Endodermal cell (in vitro differentiated cells): Measurements from ENCODE around the gene MEOX2. TPM values are rescaled to one million over a fixed set of nuclear protein-coding genes. Genes with fewer than 3 reads are reported as not detected.

ENCODE experiments used
- DNase-seq: peaks from one replicate; pipeline ENCODE4 v3.0.0-alpha.2; 2017
- H3K27ac ChIP-seq: 2 replicates; pipeline ENCODE4 v1.5.1; 2013; ENCODE audit warnings: mild to moderate bottlenecking, low read depth, low read length, moderate library complexity
- H3K27me3 ChIP-seq: 2 replicates; pipeline ENCODE4 v1.6.1; 2013; ENCODE audit warnings: mild to moderate bottlenecking, low read length, moderate library complexity; ENCODE audit not compliant: insufficient read depth, control insufficient read depth, poor library complexity, severe bottlenecking
- H3K36me3 ChIP-seq: 2 replicates; pipeline ENCODE4 v1.7.0; 2013; ENCODE audit warnings: mild to moderate bottlenecking, low read length, moderate library complexity; ENCODE audit not compliant: control insufficient read depth, insufficient read depth
- H3K4me1 ChIP-seq: one replicate; pipeline ENCODE4 v1.7.0; 2013; ENCODE audit warnings: low read length; ENCODE audit not compliant: control insufficient read depth, insufficient read depth
- H3K4me3 ChIP-seq: 2 replicates; pipeline ENCODE4 v1.5.1; 2013; ENCODE audit warnings: mild to moderate bottlenecking, low read length, moderate library complexity
- H3K9ac ChIP-seq: 2 replicates; pipeline ENCODE4 v1.6.1; 2013; ENCODE audit warnings: mild to moderate bottlenecking, low read length, moderate library complexity; ENCODE audit not compliant: poor library complexity, severe bottlenecking; ENCODE audit errors: extremely low read depth
- H3K9me3 ChIP-seq: 2 replicates; pipeline ENCODE4 v1.6.1; 2013; ENCODE audit warnings: mild to moderate bottlenecking, low read length, moderate library complexity; ENCODE audit not compliant: control insufficient read depth
- H3K27ac Mint-ChIP-seq: 2 replicates; pipeline ENCODE4 v1.8.0; 2020; ENCODE audit warnings: mixed read lengths
- H3K27me3 Mint-ChIP-seq: 2 replicates; pipeline ENCODE4 v1.8.0; 2021; ENCODE audit warnings: mild to moderate bottlenecking, mixed read lengths; ENCODE audit not compliant: insufficient read depth
- H3K36me3 Mint-ChIP-seq: 2 replicates; pipeline ENCODE4 v1.8.0; 2020; ENCODE audit warnings: low read depth, mixed read lengths
- H3K4me1 Mint-ChIP-seq: 2 replicates; pipeline ENCODE4 v1.8.0; 2020; ENCODE audit warnings: mixed read lengths
- H3K4me3 Mint-ChIP-seq: 2 replicates; pipeline ENCODE4 v1.8.0; 2020; ENCODE audit warnings: mild to moderate bottlenecking, moderate library complexity, mixed read lengths
- H3K9me3 Mint-ChIP-seq: 2 replicates; pipeline ENCODE4 v1.8.0; 2020; ENCODE audit warnings: mild to moderate bottlenecking, mixed read lengths
- CTCF ChIP-seq: fragments of 200-600 bp; sonication (generic); conservative IDR thresholded peaks from 2 replicates; pipeline ENCODE4 v1.5.0; 2021; ENCODE audit warnings: antibody characterized with exemption, mild to moderate bottlenecking
- WGBS, 2 experiments: methylation state at CpG; one replicate each; pipeline versions ENCODE4 v1.1.5 to v1.1.7; 2013; ENCODE audit warnings: missing lambda C conversion rate in 2 of 2, mixed read lengths in 1 of 2; ENCODE audit not compliant: insufficient coverage in 1 of 2, insufficient read length in 1 of 2; 5-methylcytosine and 5-hydroxymethylcytosine counted together
- total RNA-seq, 2 donors: library from RNA; stranded (reverse); fragmentation: NEBNext Ultra II Directional in 1 of 2; extraction: Animal tissue kit (Norgen Biotek cat#: 25700) in 1 of 2; gene quantifications; 2 replicates in 1 of 2; 3 replicates in 1 of 2; pipeline ENCODE4 v1.2.1, GENCODE V29; 2021

Gene MEOX2
- total RNA-seq, 2 donors from 2014 or later = not detected

DNA sequence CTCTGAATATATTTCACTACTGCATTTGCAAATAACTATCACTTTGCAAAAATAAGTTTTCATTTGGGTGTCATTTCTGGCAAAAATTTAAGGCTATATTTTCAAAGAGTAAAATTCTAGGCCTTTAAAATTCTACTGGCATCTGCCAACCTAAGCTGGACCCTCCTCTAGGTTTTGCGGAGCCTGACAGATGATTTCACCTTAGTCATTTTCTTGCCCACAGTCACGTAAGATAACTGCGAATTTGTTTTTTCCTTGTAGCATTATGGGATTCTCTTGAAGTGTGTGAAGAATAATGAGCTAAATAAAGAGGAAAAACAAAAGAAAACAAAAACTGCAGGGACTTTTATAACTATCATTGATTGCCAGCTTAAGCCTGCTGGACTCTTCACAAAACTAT is 7.8 kb downstream of the MEOX2 start:
- H3K27me3 ChIP-seq = peaks cover 17% of the 10 kb centered on the region
- Mint-ChIP-seq H3K36me3 (no peaks in the 10 kb centered on the region), H3K4me1 (no peaks in the 10 kb centered on the region), H3K27me3 (peaks cover 17% of the 10 kb centered on the region), H3K27ac (no peak overlapping the region), H3K4me3 (no peak overlapping the region), H3K9me3 (no peaks in the 10 kb centered on the region)
- no peaks in the 10 kb centered on the region for H3K4me1 ChIP-seq
- no peak overlapping the region for H3K9ac ChIP-seq
- no peak overlapping the region for H3K4me3 ChIP-seq
- no peak for DNase-seq
- no peaks in the 10 kb centered on the region for H3K36me3 ChIP-seq
- H3K27ac ChIP-seq = no peak overlapping the region
- no peak for TF ChIP-seq CTCF
- WGBS, 2 experiments = 94 to 97% methylated on average over 3 of the region's 3 CpGs
- H3K9me3 ChIP-seq = no peaks in the 10 kb centered on the region

- no peak overlapping the region for H3K27ac Mint-ChIP-seq
- no peaks in the 10 kb centered on the region for H3K4me1 ChIP-seq
- no peak for DNase-seq
- H3K36me3 ChIP-seq = no peaks in the 10 kb centered on the region
- no peak overlapping the region for H3K27ac ChIP-seq
- no peak overlapping the region for H3K4me3 Mint-ChIP-seq
- H3K9ac ChIP-seq = no peak overlapping the region
- H3K27me3 ChIP-seq = no peaks in the 10 kb centered on the region
- peaks cover 1% of the 10 kb centered on the region for H3K27me3 Mint-ChIP-seq
- no peaks in the 10 kb centered on the region for H3K36me3 Mint-ChIP-seq
- H3K4me3 ChIP-seq = no peak overlapping the region
- no peaks in the 10 kb centered on the region for H3K4me1 Mint-ChIP-seq
- H3K9me3 ChIP-seq = no peaks in the 10 kb centered on the region
- H3K9me3 Mint-ChIP-seq = no peaks in the 10 kb centered on the region
- TF ChIP-seq CTCF = no peak
- WGBS, 2 experiments = 92 to 100% methylated on average over 2 of the region's 2 CpGs
These were observed 11.1 kb downstream of the MEOX2 start for GRCh38 chr7:15675379-15675778.

DNA sequence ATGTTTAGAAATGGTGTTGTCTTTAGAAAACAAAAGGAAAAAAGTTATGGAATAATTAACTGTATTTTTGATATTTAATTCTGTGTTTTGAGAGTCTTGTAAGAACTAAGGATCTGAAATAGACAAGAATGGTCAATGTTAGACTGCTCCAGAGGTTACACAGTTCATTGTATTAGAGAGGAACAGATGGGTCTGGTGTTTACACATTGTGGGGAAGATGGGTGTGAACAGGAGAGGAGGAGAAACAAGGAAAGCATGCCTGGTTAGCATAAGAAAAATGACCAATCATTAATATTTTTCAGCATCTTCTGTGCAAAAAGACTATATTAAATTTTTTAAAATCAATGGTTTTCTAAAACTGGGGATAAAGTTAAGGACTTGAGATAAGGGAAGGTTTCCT is 11.9 kb downstream of the MEOX2 start:
- TF ChIP-seq CTCF = no peak
- no peak for DNase-seq
- Histone ChIP-seq H3K4me1 (no peaks in the 10 kb centered on the region), H3K27ac (no peak overlapping the region), H3K9me3 (no peaks in the 10 kb centered on the region), H3K27me3 (no peaks in the 10 kb centered on the region), H3K36me3 (no peaks in the 10 kb centered on the region), H3K9ac (no peak overlapping the region), H3K4me3 (no peak overlapping the region)
- H3K27ac Mint-ChIP-seq = no peak overlapping the region
- H3K36me3 Mint-ChIP-seq = no peaks in the 10 kb centered on the region
- H3K27me3 Mint-ChIP-seq = no peaks in the 10 kb centered on the region
- no peak overlapping the region for H3K4me3 Mint-ChIP-seq
- no peaks in the 10 kb centered on the region for H3K9me3 Mint-ChIP-seq
- no peaks in the 10 kb centered on the region for H3K4me1 Mint-ChIP-seq
